Left lung (tissue), 10 donors: ENCODE measurements around the gene SPOCK1. TPM values are rescaled to one million over a fixed set of nuclear protein-coding genes. Genes with fewer than 3 reads are reported as not detected.
"Not testable (repeated sequence)": the region's sequence is repeated elsewhere in the genome, so short reads cannot be mapped to it uniquely, and the experiment has no call there.

Experiments
- ATAC-seq: fragments of 200-7000 bp; cut with Tn5 transposase; one replicate; pipeline ENCODE4 v1.9.1; 2020; ENCODE audit warnings: moderate library complexity
- DNase-seq, 4 donors: peaks; one replicate each; pipeline ENCODE4 v3.0.0-alpha.2; 2013 to 2020
- H3K27ac ChIP-seq, 2 donors: fragments of 200-600 bp; sonication (generic) in 1 of 2; one replicate each; pipeline versions ENCODE4 v1.5.0 to v1.8.0; 2020 to 2021
- H3K27me3 ChIP-seq, 2 donors: fragments of 200-600 bp; sonication (generic) in 1 of 2; one replicate each; pipeline versions ENCODE4 v1.5.0 to v1.8.0; 2020 to 2021
- H3K36me3 ChIP-seq, 2 donors: fragments of 200-600 bp; sonication (generic) in 1 of 2; one replicate each; pipeline versions ENCODE4 v1.5.0 to v1.8.0; 2020 to 2021
- H3K4me1 ChIP-seq, 2 donors: fragments of 200-600 bp; one replicate each; pipeline ENCODE4 v1.8.0; 2021
- H3K4me3 ChIP-seq, 2 donors: fragments of 200-600 bp; sonication (generic) in 1 of 2; one replicate each; pipeline versions ENCODE4 v1.5.0 to v1.8.0; 2020 to 2021; ENCODE audit warnings: mild to moderate bottlenecking in 1 of 2
- H3K9me3 ChIP-seq, 2 donors: fragments of 200-600 bp; sonication (generic) in 1 of 2; one replicate each; pipeline versions ENCODE4 v1.5.0 to v1.8.0; 2020 to 2021
- intact Hi-C, 2 donors: fragments of 100-400 bp; cut with DNase I; formaldehyde crosslinking; loops; one replicate each; pipeline versions ENCODE4 v1.11.2 to v1.14.2; 2022
- polyA plus RNA-seq, 6 donors: library from polyadenylated mRNA; unstranded; fragments of 120-200 nt; gene quantifications; one replicate each; pipeline ENCODE4 v1.2.1, GENCODE V29; 2013; ENCODE audit not compliant: insufficient read length in 6 of 6
- total RNA-seq, 2 donors: library from RNA; stranded (reverse); fragmentation: NEBNext Ultra II Directional; extraction: Animal tissue kit (Norgen Biotek cat#: 25700); gene quantifications; one replicate each; pipeline ENCODE4 v1.2.1, GENCODE V29; 2021
- TF ChIP-seq, protein P1 (sequence below), 2 donors: fragments of 200-600 bp; sonication (generic) in 1 of 2; IDR thresholded peaks; one replicate each; pipeline versions ENCODE4 v1.5.0 to v1.8.0; 2021; ENCODE audit warnings: antibody characterized with exemption in 2 of 2
- donor health status: DM: no; HTN: yes; CAD: no.
- donor health status: DM: no; HTN: no; CAD: no.

Gene SPOCK1
- total and polyA plus RNA-seq, 8 donors = 0.43 to 7.6 (median 0.73) TPM

DNA sequence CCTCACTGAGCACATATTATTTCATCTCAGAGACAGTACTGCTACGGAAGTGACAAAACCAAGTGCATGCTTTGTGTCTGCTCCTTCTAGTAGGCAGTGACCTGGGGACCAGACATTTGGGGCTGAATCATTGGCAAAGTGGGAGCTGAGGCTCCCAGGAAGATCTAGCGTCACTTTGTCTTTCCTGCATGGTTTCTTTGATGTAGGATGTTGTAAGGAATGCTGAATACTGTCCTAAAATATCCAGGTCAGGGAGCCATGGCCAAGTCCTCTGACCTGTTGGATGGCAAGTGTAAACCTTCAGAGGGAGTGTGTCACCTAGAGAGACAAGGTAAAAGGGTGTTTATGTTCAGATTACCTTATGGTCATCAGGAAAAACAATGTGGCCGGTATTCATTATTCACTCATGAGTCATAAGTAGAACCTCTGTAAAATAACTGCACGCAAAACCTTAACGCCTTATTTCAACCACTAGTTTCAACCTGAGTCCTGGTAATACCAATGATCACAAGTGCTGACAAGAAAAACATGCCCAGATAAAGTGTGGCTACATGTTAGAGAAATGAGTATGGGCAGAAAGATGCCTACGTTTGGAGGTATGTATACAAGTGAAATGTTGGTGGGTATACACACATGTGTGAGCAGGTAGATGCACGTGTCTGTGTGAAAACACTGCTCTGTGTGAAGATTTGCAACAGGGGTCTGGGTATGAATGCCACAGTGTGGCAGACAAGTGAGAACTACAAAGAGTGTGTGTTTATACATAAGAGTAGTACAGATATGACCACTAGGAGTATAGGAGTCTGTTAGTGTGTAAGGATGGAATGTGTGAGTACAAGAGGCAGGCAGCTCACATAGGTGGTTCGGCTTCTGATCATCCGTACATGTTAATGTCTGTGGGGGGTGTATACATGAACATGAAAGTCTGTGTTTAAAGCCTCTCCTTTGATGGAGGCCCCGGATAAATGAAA, 263.9 kb downstream of the SPOCK1 start:
- no peaks in the 10 kb centered on the region for H3K4me1 ChIP-seq
- intact Hi-C loops = no loop called here
- no peaks in the 10 kb centered on the region for H3K9me3 ChIP-seq
- ATAC-seq = no peak
- DNase-seq = no peak
- no peak overlapping the region for H3K4me3 ChIP-seq
- no peaks in the 10 kb centered on the region for H3K36me3 ChIP-seq
- H3K27me3 ChIP-seq = peaks cover 0 to 5% of the 10 kb centered on the region in 2 donors
- no peak overlapping the region for H3K27ac ChIP-seq
- TF ChIP-seq, protein P1, sequence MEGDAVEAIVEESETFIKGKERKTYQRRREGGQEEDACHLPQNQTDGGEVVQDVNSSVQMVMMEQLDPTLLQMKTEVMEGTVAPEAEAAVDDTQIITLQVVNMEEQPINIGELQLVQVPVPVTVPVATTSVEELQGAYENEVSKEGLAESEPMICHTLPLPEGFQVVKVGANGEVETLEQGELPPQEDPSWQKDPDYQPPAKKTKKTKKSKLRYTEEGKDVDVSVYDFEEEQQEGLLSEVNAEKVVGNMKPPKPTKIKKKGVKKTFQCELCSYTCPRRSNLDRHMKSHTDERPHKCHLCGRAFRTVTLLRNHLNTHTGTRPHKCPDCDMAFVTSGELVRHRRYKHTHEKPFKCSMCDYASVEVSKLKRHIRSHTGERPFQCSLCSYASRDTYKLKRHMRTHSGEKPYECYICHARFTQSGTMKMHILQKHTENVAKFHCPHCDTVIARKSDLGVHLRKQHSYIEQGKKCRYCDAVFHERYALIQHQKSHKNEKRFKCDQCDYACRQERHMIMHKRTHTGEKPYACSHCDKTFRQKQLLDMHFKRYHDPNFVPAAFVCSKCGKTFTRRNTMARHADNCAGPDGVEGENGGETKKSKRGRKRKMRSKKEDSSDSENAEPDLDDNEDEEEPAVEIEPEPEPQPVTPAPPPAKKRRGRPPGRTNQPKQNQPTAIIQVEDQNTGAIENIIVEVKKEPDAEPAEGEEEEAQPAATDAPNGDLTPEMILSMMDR (IDR thresholded peaks at IDR 0.05) = no peak

DNA sequence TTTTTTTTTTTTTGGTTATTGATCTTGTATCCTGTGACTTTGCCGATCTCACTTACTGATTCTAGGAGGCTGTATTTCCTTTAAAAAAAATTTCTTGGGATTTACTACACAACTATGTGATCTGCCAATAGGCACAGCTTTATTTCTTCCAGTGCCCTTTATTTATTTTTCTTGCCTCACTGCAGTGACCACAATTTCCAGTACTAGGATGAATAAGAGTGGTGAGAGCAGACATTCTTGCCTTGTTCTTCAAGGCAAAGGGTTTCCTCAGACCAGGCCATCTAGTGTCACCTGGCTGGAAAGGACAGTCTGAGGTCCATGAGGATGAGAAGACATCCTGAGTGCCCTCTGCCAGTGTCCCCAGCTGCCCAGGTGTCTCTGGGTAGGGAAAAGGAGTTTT, 265.4 kb downstream of the SPOCK1 start:
- H3K27ac ChIP-seq = no peak overlapping the region
- H3K9me3 ChIP-seq = no peaks in the 10 kb centered on the region
- H3K4me1 ChIP-seq = no peaks in the 10 kb centered on the region
- H3K4me3 ChIP-seq = no peak overlapping the region
- DNase-seq (no peak), ATAC-seq (no peak)
- TF ChIP-seq, protein P1 (IDR thresholded peaks at IDR 0.05) = no peak
- peaks cover 0 to 9% of the 10 kb centered on the region in 2 donors for H3K27me3 ChIP-seq
- intact Hi-C loops = no loop called here
- no peaks in the 10 kb centered on the region for H3K36me3 ChIP-seq

DNA sequence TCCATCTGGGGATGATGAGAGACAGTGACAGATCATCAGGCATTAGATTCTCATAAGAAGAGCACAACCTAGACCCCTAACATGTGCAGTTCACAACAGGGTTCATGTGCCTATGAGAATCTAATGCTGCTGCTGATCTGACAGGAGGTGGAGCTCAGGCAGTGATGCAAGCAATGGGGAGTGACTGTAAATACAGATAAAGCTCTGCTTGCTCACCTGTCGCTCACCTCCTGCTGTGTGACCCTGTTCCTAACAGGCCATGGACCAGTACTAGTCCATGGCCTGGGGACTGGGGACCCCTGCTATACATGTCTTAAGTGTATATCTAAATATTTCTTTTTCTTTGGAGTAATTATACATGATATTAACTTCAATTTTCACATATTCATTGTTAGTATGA, 265.8 kb downstream of the SPOCK1 start:
- H3K4me1 ChIP-seq, H3K27ac ChIP-seq, H3K4me3 ChIP-seq, H3K27me3 ChIP-seq, ATAC-seq, intact Hi-C loops, DNase-seq, H3K36me3 ChIP-seq, H3K9me3 ChIP-seq: not testable (repeated sequence)

DNA sequence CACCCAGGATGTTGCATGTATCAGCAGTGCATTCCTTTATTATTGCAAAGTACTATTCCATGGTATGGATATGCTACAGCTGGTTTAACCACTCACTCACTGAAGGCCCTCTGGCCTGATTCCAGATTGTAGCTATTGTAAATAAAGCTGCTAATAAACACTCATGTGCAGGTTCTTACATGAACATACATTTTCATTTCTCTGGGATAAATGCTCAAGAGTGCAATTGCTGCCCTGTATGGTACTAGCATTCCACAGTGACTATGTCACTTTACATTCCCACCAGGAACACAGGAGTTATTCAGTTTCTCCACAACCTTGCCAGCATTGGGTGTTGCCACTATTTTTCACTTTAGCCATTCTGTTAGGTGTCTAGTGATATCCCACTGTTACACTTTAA, 267.6 kb downstream of the SPOCK1 start:
- no peaks in the 10 kb centered on the region for H3K36me3 ChIP-seq
- H3K27ac ChIP-seq = no peak overlapping the region
- H3K9me3 ChIP-seq = no peaks in the 10 kb centered on the region
- H3K27me3 ChIP-seq = peaks cover 0 to 9% of the 10 kb centered on the region in 2 donors
- TF ChIP-seq, protein P1 (IDR thresholded peaks at IDR 0.05) = no peak
- intact Hi-C loops = no loop called here
- no peak overlapping the region for H3K4me3 ChIP-seq
- DNase-seq (no peak), ATAC-seq (no peak)
- H3K4me1 ChIP-seq = no peaks in the 10 kb centered on the region

DNA sequence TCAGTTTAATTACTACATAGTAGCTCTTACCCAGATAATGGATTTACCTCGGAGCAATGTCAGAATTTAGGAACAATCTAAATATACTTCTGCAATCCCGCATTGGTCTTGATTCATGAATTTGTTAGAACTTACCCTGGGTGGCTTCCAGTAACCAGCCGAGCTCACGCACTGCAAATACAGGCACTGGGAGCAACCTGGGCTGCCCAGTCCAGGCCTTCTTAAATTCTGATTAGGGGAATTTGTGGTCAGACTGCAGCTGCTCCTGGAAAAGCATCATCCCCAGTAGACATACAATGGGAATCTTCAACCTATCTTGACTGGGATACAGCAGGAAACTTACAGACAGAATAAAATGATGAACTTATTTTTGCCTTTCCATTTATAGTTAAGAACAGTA, 270.3 kb downstream of the SPOCK1 start:
- no peaks in the 10 kb centered on the region for H3K4me1 ChIP-seq
- no peak overlapping the region for H3K4me3 ChIP-seq
- TF ChIP-seq, protein P1 (IDR thresholded peaks at IDR 0.05) = no peak
- no peaks in the 10 kb centered on the region for H3K36me3 ChIP-seq
- H3K27me3 ChIP-seq = peaks cover 0 to 14% of the 10 kb centered on the region in 2 donors
- DNase-seq (no peak), ATAC-seq (no peak)
- no peaks in the 10 kb centered on the region for H3K9me3 ChIP-seq
- intact Hi-C loops = no loop called here
- H3K27ac ChIP-seq = no peak overlapping the region
